ENCODE results near the gene ANKRD17.
"Not testable (repeated sequence)": the region's sequence is repeated elsewhere in the genome, so short reads cannot be mapped to it uniquely, and the experiment has no call there.

Gene ANKRD17

DNA sequence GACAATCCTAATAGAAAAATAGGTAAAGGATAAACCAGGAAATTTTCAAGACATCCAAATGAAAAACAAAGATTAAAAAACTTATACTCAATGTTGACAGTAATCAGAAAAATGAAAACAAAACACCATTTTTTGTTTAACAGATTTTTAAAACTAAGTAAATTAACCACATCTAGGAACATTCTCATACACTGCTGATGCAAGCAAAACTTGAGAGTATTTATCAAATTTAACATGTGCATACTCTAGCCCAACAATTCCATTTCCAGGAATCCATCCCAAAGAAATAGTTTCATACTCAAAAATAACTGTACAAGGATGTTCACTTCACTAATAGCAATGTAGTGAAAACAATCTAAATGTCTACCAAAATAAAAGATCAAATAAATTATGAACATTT is 11.5 kb downstream of the ANKRD17 start:
- no peak for DNase-seq

- no peak for DNase-seq
These were observed 12.6 kb downstream of the ANKRD17 start for GRCh38 chr4:73245955-73246354.

GRCh38 chr4:73244945-73245601 is 13.5 kb downstream of the ANKRD17 start:
- no peak for DNase-seq

- DNase-seq = no peak
These were observed 21.6 kb downstream of the ANKRD17 start for GRCh38 chr4:73237044-73237443.

DNA sequence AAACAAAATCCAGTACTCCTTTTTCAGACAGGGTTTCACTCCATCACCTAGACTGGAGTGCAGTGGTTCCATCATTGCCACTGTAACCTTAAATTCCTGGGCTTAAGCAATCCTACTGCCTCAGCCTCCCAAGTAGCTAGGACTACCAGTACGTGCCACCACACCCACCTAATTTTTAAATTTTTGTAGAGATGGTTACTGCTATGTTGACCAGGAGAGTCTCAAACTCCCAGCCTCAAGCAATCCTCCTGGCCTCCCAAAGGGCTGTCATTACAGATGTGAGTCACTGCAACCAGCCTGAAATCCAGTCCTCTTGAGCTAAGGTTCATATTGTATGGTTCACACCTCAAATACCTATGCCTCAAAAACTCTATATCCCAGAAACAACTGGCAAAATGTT is 22.4 kb downstream of the ANKRD17 start:
- no peak for DNase-seq

DNA sequence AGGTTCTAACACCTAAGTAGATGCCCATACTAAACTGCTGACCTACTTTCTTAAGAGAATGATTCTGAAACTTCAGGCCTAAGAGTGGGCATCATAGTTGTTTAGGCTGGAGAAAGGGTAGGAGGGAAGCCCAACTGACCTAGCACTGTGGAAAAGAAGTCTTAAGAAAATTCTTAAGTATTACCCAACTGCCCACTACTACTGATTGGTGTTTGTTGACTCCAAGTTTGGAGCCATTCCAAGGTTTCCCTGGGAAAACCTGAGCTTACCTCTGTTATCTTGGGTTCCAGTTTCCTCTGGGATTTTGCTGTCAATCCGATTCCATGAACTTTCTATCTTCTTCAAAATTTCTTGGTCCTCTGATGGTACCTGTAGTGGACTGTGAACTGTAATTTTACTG is 23.9 kb downstream of the ANKRD17 start:
- no peak for DNase-seq

GRCh38 chr4:73231518-73232487 is 26.8 kb downstream of the ANKRD17 start:
- DNase-seq = no peak

DNA sequence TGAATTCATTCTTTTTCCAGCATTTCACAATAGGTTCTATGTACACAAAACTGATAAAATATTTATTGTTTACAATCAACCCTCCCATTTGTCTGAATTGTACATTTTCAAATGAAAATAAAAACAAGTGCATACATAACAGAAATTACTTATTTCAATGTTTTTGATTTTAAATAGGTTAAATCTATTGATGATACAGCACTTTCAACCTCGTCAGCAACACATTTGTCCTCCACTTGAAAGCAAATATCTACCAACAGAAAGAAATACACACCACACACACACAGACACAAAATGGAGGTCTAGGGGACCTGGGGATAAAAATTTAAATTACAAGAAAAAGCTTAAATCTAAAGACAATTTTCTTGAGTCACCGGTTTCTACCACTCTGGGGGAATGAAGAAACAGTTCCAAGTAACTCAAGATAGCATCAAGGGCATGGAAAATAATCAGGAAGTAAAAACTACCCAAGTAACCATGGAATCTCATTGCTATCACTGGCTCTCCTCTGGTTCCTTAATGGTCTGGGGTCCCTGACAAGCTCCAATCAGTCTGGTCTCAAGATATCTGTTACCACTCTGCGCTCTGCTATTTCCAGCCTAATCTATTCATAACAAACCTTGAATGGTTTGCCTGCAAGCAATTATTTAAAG is 27.6 kb downstream of the ANKRD17 start:
- DNase-seq = no peak

DNA sequence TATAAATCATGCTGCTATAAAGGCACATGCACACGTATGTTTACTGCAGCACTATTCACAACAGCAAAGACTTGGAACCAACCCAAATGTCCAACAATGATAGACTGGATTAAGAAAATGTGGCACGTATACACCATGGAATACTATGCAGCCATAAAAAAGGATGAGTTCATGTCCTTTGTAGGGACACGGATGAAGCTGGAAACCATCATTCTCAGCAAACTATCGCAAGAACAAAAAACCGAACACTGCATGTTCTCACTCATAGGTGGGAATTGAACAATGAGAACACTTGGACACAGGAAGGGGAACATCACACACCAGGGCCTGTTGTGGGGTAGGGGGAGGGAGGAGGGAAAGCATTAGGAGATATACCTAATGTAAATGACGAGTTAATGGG is 29.8 kb downstream of the ANKRD17 start:
- not testable (repeated sequence) for DNase-seq

DNA sequence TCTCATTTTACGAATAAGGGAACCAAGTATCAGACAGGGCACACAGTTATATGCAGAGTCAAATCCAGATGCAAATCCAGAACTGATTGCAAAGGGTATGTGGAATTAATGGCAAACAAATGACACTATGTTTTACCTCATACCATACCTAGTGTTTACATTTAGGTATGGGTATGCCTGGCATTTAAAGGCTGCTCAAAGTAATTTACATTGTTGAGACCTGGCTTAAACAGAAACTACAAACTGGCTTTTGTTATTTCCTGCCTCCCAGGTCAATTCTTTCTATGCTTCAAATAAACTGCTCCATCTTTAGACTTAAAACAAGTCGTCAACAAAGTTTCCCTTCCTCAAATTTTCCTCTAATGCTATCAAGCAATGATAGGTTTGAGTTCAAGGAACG is 33.7 kb downstream of the ANKRD17 start:
- DNase-seq = no peak

- DNase-seq = no peak
These were observed 35.3 kb downstream of the ANKRD17 start for GRCh38 chr4:73223258-73223650.

DNA sequence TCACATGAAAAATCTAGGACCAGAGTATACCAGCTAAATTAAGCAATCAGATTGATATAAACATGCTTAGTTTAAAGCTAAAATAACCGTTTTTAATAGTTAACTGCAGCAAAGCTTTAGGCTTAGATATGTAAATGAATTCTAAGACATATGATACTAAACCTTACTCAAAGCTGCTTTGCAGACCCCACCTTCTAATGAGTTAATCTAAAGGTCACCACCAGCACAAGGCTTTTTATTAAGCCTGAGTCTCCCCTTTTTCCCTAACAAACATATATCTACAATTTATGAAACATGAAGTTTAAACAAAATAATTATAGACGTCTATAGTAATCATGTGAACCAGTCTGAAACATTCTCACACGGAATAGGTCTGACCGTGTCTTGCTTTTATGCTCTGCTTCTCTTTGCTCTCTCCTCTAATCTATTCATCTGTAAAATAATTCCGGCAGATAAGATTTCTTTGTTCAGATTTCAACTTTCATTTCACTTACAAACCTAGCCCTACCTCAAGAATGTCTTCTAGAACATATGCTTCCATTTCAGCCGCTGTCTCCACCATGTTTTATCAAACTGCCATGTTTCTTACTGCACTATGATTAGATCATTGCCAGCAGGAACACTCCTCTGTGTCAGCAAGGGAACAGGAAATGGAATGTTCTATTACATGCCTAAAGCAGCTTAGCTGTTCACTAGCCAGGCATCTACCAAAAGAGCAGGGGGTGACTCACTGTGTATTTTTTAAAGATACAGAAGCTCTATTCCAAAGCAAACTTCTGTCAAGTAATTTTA is 35.9 kb downstream of the ANKRD17 start:
- DNase-seq = peak; percentile 45

DNA sequence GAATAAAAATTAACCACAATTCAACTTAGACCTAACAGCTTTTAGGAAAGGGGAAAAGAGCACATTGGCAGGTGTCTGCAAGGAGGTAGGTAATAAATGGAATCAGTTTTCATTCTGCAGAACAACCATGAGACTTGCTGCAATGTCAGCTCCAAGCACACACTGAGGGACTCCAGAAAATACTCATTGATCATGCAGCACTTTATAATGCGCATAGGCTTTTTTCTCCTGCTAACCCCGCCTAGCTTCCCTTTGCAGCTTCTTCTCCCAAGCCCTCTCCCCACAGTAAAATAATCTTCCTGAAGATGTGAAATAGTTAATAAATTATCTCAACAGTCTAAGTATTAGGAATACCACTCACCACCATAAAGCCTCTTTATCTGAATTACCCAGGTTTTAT is 36.9 kb downstream of the ANKRD17 start:
- no peak for DNase-seq

- no peak for DNase-seq
These were observed 37.8 kb downstream of the ANKRD17 start for GRCh38 chr4:73220815-73221214.

DNA sequence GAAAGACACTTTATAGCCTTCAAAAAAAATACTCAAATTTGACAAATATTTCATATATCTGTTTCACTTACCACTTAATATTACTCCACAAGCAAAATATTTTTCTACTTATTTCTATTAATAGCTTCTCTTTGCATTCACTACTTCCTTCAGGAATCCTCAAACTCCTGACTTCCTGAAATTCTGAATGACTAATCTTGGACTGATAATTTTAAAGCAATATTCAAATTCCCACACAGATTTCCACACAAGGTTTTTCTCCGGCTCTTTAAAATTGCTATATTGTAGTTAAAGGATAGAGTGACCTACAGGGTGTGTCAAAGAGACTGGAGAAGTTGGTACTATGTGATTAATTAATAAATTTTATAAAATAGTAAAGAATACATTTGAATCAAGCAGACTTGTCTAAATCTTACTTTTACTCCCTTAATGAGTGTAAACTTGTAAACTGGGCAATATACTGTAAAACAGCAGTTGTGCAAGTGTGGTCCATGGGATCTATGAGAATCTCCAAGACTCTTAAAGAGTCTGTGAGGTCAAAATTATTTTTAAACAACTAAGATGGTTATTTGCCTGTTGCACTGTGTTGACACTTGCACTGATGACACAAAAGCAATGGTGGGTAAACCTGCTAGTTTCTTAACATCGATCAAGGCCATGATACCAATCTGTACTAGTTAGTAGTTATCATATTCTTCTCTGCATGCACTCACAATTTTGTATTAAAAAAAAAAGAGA is 44.5 kb downstream of the ANKRD17 start:
- DNase-seq = no peak

GRCh38 chr4:73212982-73213730 is 45.4 kb downstream of the ANKRD17 start:
- no peak for DNase-seq

GRCh38 chr4:73211968-73212367 is 46.6 kb downstream of the ANKRD17 start:
- DNase-seq = no peak

GRCh38 chr4:73208376-73208775 is 50.2 kb downstream of the ANKRD17 start:
- DNase-seq = no peak

DNA sequence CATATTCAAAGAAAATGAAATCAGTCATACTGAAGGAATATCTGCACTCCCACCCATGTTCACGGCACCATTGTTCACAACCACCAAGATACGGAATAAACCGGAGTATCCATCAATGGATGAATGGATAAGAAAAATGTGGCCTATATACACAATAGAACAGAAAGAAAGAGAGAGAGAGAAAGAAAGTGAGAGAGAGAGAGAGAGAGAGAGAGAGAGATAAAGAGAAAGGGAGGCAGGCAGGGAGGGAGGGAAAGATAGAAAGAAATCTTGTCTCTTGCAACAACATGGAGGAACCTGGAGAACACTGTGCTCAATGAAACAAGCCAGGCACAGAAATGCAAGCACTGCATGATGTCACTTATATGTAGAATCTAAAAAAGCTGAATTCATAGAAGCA is 52.4 kb downstream of the ANKRD17 start:
- DNase-seq = no peak

- DNase-seq = no peak
These were observed 53.1 kb downstream of the ANKRD17 start for GRCh38 chr4:73205482-73205881.

DNA sequence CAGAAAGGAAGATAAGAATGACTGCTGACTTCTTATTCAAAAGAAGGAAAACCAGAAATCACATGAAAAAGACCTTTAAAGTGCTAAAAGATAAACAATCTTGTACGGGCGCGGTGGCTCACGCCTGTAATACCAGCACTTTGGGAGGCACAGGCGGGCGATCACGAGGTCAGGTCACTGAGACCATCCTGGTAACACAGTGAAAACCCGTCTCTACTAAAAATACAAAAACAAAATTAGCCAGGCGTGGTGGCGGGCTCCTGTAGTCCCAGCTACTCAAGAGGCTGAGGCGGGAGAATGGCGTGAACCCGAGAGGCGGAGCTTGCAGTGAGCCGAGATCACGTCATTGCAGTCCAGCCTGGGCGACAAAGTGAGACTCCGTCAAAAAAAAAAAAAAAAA is 54.6 kb downstream of the ANKRD17 start:
- not testable (repeated sequence) for DNase-seq
